ENCODE data around the gene SLC2A11.
"Not testable (repeated sequence)": the region's sequence is repeated elsewhere in the genome, so short reads cannot be mapped to it uniquely, and the experiment has no call there.

The SLC2A11 gene

DNA sequence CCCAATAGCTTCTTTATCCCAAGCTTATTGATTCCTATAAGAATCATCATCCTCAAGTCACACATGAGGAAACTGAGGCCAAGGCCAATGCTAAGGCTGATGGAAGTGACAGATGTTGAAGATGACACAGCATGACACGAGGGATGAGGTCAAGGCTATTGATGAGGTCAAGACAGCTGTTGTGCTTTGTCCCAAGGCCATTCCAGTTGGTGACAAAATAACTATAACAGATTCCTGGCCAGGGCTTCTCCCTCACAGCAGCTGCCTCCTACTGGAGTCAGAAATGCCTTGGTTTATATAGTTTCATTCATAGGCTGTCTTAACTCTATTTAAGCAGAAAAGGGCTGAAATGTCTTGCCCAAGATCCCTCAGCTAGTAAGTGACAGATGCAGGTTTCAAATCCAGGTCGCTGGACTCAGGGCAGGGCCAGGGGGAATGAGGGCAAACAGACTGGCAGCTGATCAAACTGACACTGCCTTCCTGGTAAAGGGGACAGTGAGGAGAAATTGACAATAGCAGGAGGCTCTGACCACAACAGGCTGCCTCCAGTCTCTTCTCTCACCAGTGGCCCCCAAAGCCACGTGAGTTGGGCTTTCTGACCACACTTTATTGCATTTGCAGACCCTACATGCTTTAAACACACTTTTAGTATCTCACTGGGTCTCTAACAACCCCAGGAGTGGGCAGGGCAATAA, 53.0 kb downstream of the SLC2A11 start:
- DNase-seq, result no peak

DNA sequence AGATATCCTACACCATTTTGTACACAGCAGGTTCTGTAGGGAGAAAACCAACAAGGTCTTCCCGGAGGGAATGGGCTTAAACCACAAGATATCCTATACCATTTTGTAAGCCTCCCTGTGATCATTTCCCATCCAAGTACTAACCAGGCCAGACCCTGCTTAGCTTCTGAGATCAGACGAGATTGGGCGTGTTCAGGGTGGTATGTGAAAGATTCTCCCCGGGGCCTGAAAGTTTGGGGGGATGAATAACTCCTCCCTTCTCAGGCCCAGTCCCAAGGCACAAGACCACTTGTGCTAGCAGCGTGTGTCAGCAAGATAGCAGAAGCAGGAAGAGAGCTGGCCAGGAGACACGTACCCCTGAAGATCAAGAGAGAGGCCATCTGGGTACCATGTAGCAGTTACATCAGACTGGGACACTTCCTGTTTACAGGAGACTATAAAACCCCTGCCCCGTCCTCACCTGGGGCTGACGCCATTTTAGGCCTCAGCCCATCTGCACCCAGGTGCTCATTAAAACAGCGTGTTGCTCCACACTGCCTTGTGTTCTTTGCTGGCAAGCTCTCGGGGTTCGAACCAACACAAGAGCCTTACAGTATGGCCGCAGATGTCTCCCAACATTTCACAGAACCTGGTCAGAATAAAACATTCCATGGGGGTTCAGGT, 53.8 kb downstream of the SLC2A11 start:
- DNase-seq, result no peak

DNA sequence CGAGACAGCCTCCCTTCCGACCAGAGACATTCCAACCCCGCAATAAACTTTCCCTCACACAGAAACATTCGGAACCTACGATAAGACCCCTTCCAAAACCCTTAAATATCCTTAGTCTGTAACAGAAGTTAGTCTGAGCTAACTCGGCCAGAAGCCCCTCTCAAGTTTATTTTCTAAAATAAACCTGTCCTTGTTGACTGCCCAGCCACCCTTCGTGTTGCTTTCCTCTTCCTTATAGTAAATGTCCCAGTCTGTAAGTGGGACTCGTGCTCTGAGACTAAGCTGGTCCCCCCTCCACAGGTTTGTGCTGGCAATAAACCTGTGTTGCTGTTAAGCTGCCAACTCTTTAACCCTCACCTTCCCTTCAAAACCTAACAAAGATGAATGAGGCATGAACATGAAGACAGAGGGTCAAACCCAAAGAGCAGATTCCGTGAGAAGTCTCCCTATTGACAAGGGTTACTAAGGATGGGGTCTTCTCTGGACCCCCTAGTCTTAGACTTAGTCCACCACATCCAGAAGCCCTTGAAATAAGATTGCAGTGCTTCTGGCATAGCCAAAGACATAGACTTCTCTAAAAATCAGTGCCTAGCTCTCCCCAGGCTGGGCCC, 54.7 kb downstream of the SLC2A11 start:
- no peak for DNase-seq

DNA sequence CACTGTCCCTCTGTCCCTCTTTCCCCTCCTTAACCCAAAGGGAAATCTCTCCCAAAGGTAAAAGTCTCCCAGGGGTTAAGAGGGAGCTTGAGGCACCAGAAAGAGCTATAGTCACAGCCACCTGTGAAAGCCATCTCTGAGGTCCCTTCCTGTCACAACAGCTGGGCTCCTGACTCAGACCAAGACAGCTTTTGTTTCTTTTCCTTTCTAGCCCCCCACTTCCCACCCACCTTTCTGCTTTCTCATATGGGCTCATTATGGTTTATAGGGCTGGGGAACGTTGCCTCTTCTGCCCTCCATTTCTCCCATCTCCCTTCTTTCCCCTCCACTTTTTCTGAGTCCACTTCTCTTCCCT, 55.6 kb downstream of the SLC2A11 start:
- DNase-seq, result no peak

DNA sequence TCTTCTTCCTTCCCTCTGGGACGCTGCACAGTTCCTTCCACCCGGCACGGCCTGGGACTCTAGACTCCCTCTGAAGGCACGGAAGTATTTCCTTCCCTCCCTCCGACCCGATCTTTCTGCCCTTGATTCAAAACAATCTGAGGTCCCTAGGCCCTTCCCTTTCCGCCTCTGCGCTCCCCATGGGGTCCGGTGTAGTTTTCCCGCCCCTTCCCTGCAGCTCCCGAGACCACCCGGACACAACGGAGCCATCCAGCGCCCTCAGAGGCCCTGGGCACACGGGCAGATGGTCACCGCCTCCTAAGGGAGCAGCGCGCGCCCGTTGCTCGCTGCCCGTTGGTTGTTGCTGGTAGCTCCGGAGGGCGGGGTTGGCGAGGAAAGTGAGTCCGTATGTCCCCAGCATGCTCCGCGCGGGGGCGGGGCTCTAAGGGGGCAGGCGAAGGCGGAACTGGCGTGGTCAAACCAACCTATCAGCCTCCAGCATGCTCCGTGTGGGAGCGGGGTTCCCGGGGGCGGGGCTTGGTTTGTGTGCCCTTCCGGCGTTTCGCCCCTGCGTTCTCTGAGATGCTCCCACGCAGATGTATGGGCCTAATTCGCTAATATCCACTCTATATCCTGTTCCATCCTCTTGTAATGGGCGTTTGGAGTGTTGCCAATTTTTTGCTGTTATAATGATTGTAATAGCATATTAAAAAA, 56.1 kb downstream of the SLC2A11 start:
- DNase-seq, result peak; percentile 97

DNA sequence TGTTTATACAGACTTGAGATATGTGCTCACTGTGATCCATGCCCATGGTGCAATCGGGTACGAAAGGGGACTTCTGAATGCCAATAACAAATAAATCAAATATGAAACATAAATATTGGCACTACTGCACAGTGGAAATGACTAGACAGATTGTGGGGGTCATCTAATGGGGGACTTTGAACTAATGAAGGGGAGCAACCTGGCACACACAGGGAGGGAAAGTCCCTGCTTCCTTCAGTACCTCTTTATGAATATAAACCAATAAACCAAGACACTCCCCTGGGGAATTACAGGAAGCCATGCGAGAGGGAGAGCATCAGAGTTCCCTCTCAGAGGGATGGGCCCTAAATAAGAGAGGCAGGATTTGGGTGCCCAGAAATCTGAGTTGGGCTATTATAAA, 57.6 kb downstream of the SLC2A11 start:
- no peak for DNase-seq

DNA sequence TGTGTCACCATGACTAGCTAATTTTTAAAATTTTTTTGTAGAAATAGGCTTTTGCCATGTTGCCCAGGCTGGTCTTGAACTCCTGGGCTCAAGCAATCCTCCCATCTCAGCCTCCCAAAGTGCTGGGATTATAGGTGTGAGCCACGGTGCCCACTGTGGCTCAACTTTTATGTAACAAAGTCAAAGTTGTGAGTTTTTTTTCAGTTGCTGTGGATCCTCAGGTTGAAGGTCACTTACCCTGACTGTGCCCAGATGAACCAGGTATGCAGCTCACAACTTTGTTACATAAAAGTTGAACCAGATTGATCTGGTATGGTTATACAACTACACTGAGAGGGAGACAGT, 62.6 kb downstream of the SLC2A11 start:
- not testable (repeated sequence) for DNase-seq

DNA sequence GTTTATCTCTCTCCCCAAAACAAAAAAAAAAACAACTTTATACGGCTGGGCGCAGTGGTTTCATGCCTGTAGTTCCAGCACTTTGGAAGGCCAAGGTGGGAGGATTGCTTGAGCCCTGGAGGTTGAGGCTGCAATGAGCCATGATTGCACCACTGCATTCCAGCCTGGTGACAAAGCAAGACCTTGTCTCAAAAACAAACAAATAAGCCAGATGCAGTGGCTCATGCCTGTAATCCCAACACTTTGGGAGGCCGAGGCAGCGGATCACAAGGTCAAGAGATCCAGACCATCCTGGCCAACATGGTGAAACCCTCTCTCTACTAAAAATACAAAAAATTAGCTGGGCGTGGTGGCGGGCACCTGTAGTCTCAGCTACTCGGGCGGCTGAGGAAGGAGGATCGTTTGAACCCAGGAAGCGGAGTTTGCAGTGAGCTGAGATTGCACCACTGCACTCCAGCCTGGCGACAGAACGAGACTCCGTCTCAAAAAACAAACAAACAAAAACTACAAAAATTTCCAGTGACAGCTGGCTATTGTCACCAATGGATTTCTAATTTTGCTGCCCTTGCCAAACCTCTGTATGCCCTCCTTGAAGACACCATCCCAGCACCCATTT, 64.0 kb downstream of the SLC2A11 start:
- DNase-seq, result not testable (repeated sequence)

DNA sequence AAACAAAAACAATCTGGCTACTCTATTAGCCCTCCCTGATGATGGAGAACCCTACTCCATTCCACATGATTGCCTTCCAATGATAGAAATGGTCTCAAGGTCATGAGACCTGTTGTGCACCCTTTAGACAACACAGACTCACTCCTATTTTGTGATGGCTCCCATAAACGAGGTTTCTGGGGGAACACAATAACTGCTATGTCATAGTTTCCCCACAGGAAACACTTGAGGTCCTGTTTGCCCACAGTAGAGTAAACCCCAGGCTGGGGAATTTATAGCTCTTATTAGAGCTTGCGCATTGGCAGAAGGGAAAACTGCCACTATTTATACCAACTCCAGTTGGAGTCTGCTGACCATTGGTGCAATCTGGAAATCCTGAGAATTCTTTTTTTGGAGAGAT, 65.2 kb downstream of the SLC2A11 start:
- DNase-seq, result no peak

DNA sequence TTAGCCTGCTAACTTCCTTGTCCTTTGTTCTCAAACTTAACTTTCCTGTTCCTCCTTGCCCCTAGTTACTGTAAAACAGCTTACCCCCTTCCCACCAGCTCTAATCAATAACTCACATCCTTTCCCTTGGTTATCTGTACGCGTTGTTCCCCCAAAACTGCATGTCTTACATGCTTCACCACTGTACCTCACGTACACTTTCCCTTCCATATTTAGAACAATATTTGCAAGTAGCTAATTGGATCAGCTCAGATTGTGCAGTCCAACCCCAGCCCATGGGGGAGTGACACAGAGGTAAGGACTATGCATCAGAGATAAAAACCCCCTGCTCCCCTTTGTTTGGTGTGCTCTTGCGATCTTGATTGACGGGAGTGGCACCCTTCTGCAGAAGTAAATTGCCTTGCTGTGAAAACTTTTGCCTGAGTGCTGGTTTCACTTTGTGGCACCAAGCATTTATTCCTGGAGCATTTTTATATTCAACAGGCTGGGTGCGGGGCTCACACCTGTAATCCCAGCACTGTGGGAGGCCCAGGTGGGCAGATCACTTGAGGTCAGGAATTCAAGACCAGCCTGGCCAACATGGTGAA, 67.4 kb downstream of the SLC2A11 start:
- no peak for DNase-seq

DNA sequence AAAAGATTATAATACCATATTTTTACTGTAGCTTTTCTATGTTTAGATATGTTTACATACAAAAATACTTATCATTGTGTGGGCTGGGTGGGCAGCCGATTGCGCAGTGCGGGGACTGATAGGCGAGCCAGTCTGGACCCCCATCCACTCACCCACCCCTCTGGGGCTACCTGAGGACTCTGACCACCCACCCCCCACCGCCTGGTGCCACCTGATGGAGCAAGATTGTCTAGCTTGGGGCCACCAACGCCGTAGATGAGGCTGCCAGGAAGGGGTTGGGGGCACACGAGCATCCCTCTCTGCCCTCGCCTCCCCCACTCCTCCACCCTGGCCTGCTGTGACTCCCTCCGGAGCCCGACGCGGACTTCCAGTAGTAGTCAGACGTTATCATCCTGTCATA, 68.9 kb downstream of the SLC2A11 start:
- DNase-seq, result no peak
